ENCODE data around the gene REG3A. TPM values are rescaled to one million over a fixed set of nuclear protein-coding genes. Genes with fewer than 3 reads are reported as not detected.
A peak's percentile ranks its signal among the peaks of the same experiment; 100 is the strongest.

REG3A gene
- total RNA-seq, 1 donor from 2014 or later: not detected

DNA sequence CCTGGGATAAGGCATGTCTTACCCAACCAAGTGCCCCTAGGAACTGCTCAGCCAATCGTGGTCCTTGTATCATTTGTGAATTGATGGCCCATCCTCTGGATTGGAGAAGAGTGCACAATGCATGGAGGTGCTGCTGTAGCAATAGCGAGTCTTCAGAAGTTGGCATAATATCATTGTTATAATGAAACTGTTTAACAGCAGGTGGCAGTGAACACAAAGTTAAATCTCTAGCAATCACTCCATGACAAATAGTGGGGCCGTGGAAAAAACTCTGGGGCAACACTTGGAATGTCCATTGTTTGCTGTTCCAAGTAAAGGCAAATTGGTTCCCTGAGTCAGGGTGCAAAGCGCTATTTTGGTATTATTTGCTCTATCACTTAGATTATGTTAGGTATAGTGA is 27.9 kb downstream of the REG3A start:
- Mint-ChIP-seq H3K36me3 (ENCODE audit: low read depth) (no peaks in the 10 kb centered on the region), H3K4me1 (no peaks in the 10 kb centered on the region), H3K27ac (ENCODE audit: unreplicated experiment) (peak overlapping the region; percentile 41), H3K4me3 (no peak overlapping the region), H3K27me3 (ENCODE audit: low read depth) (peaks cover under 1% of the 10 kb centered on the region), H3K9me3 (no peaks in the 10 kb centered on the region)
- no peak for DNase-seq (ENCODE audit: low read depth, low spot score)
- TF ChIP-seq, protein P1, sequence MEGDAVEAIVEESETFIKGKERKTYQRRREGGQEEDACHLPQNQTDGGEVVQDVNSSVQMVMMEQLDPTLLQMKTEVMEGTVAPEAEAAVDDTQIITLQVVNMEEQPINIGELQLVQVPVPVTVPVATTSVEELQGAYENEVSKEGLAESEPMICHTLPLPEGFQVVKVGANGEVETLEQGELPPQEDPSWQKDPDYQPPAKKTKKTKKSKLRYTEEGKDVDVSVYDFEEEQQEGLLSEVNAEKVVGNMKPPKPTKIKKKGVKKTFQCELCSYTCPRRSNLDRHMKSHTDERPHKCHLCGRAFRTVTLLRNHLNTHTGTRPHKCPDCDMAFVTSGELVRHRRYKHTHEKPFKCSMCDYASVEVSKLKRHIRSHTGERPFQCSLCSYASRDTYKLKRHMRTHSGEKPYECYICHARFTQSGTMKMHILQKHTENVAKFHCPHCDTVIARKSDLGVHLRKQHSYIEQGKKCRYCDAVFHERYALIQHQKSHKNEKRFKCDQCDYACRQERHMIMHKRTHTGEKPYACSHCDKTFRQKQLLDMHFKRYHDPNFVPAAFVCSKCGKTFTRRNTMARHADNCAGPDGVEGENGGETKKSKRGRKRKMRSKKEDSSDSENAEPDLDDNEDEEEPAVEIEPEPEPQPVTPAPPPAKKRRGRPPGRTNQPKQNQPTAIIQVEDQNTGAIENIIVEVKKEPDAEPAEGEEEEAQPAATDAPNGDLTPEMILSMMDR (conservative IDR thresholded peaks at IDR 0.05): no peak

DNA sequence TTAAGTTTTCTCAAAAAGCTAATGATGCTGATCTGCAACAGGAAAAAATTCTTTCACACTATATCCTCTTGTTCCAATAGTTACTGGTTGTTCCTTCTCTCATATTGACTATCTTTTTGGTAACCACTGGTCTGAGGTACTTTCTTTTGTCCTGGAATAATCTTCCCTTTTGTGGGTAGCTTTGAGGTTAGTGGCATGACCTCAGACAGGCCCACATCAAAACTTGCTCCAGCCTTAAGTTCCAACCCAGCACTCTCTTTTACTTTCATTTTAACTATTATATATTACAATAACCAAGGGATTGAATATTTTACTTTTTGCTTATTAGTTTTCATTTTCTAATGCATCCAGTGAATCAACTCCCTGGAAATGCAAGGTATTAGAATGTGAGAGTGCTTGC is 29.7 kb downstream of the REG3A start:
- Mint-ChIP-seq H3K36me3 (ENCODE audit: low read depth) (no peaks in the 10 kb centered on the region), H3K4me1 (no peaks in the 10 kb centered on the region), H3K9me3 (no peaks in the 10 kb centered on the region), H3K4me3 (no peak overlapping the region), H3K27ac (ENCODE audit: unreplicated experiment) (no peak overlapping the region), H3K27me3 (ENCODE audit: low read depth) (no peaks in the 10 kb centered on the region)
- TF ChIP-seq, protein P1 (conservative IDR thresholded peaks at IDR 0.05): no peak
- no peak for DNase-seq (ENCODE audit: low read depth, low spot score)

DNA sequence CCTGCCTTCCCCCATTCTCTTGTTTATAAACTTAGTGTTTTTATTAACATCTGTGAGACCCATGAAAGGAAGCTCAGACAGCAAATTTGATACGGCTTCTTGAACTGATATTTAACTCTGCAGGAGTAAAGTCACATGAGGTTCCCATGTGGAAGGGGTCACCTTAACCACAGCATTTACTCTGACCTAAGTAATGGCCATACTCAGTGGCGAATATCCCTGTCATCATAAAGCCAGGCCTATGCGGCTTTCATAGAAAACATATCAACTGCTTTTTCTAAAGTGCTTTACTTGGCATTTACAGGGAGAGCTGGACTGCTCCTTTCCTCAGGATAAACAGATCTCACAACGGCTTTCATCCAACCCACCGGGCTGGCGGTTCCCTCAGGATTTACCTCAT is 30.3 kb downstream of the REG3A start:
- Mint-ChIP-seq H3K27me3 (ENCODE audit: low read depth) (no peaks in the 10 kb centered on the region), H3K4me3 (no peak overlapping the region), H3K36me3 (ENCODE audit: low read depth) (no peaks in the 10 kb centered on the region), H3K9me3 (no peaks in the 10 kb centered on the region), H3K4me1 (no peaks in the 10 kb centered on the region), H3K27ac (ENCODE audit: unreplicated experiment) (no peak overlapping the region)
- no peak for DNase-seq (ENCODE audit: low read depth, low spot score)
- TF ChIP-seq, protein P1 (conservative IDR thresholded peaks at IDR 0.05): no peak

DNA sequence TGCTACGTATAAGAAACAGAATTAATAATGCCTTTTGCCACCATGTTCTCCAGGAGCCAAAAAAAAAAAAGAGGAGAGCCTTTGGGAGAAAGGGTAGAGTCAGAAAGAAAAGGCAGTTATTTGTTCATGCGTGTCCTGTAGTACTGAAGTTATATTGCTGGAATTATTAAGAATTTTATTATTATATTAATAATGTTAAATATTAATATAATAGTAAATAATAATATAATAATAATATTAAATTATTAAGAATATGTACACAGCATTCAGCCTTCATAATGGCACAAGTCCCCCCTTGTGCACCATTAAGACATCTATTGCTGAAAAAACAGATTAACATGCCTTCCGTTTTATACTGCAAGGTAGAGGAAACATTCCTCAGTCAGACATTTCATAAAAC is 31.1 kb downstream of the REG3A start:
- Mint-ChIP-seq H3K36me3 (ENCODE audit: low read depth) (no peaks in the 10 kb centered on the region), H3K27me3 (ENCODE audit: low read depth) (no peaks in the 10 kb centered on the region), H3K9me3 (no peaks in the 10 kb centered on the region), H3K4me1 (no peaks in the 10 kb centered on the region), H3K4me3 (no peak overlapping the region), H3K27ac (ENCODE audit: unreplicated experiment) (no peak overlapping the region)
- no peak for DNase-seq (ENCODE audit: low read depth, low spot score)
- TF ChIP-seq, protein P1 (conservative IDR thresholded peaks at IDR 0.05): no peak

DNA sequence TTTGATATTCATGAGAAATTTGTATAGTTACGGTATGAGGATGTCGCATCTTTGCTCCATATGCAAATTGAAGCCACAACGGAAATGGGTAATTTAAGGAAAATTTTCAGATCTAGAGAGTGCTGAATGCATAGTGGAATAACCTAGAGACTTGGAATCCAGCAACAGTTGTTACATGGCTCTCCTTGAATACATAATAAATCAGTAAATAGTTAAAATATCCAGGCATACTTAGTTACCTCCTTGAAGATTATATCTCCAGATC is 33.9 kb downstream of the REG3A start:
- TF ChIP-seq, protein P1 (conservative IDR thresholded peaks at IDR 0.05): no peak
- Mint-ChIP-seq H3K27ac (ENCODE audit: unreplicated experiment) (no peak overlapping the region), H3K9me3 (no peaks in the 10 kb centered on the region), H3K27me3 (ENCODE audit: low read depth) (no peaks in the 10 kb centered on the region), H3K4me1 (no peaks in the 10 kb centered on the region), H3K36me3 (ENCODE audit: low read depth) (no peaks in the 10 kb centered on the region), H3K4me3 (no peak overlapping the region)
- no peak for DNase-seq (ENCODE audit: low read depth, low spot score)
